Measurements from ENCODE around the gene COL21A1.

DNA sequence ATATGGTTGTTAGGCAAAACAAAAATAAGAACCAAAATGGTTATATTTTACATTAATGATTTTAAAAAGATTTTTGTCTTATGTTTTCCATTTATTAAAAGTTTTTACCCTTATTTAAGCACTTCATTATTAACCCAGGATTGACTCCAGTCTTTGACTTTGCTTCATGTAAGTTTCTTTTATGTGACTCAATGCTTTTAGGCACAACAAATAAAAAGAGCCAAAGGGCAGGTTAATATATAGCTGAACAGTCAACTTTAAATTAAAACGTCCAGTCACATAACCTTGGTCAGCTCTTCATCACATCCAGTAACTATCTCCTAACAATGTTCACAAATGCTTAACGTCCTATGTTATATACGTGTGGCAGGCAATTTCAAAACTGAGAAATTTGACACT, 32.7 kb downstream of the COL21A1 start:
- TF ChIP-seq, protein P1, sequence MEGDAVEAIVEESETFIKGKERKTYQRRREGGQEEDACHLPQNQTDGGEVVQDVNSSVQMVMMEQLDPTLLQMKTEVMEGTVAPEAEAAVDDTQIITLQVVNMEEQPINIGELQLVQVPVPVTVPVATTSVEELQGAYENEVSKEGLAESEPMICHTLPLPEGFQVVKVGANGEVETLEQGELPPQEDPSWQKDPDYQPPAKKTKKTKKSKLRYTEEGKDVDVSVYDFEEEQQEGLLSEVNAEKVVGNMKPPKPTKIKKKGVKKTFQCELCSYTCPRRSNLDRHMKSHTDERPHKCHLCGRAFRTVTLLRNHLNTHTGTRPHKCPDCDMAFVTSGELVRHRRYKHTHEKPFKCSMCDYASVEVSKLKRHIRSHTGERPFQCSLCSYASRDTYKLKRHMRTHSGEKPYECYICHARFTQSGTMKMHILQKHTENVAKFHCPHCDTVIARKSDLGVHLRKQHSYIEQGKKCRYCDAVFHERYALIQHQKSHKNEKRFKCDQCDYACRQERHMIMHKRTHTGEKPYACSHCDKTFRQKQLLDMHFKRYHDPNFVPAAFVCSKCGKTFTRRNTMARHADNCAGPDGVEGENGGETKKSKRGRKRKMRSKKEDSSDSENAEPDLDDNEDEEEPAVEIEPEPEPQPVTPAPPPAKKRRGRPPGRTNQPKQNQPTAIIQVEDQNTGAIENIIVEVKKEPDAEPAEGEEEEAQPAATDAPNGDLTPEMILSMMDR (IDR thresholded peaks at IDR 0.05) = no peak
- no peak for TF ChIP-seq POLR2AphosphoS5 (IDR thresholded peaks at IDR 0.05)
- TF ChIP-seq POLR2A (IDR thresholded peaks at IDR 0.05) = no peak
